SU-DHL-6 (cell line): Measurements from ENCODE around the gene MS4A18.
"Not testable (repeated sequence)": the region's sequence is repeated elsewhere in the genome, so short reads cannot be mapped to it uniquely, and the experiment has no call there.

Experiments used
- H2AFZ ChIP-seq: fragments of 200-600 bp; sonication (generic); 2 replicates; pipeline ENCODE4 v1.6.1; 2014; ENCODE audit warnings: low read depth, mild to moderate bottlenecking, moderate library complexity, mixed read lengths, antibody characterized with exemption, low read length; ENCODE audit not compliant: severe bottlenecking
- H3F3A ChIP-seq: fragments of 200-600 bp; shearing (Covaris generic); 2 replicates; pipeline ENCODE4 v1.6.0; 2016; ENCODE audit warnings: antibody characterized with exemption, mild to moderate bottlenecking; ENCODE audit not compliant: insufficient read depth
- H3K27ac ChIP-seq: fragments of 200-600 bp; sonication (generic); 2 replicates; pipeline ENCODE4 v1.5.1; 2016; ENCODE audit warnings: low read depth, mild to moderate bottlenecking, low read length, moderate library complexity, mixed read lengths
- H3K27me3 ChIP-seq: fragments of 200-600 bp; sonication (generic), shearing (Covaris generic); 2 replicates; pipeline ENCODE4 v1.6.0; 2014; ENCODE audit warnings: mild to moderate bottlenecking, low read length
- H3K36me3 ChIP-seq: fragments of 200-600 bp; sonication (generic); 2 replicates; pipeline ENCODE4 v1.6.1; 2014; ENCODE audit warnings: mild to moderate bottlenecking, low read length, mixed read lengths
- H3K4me2 ChIP-seq: fragments of 300-600, 200-600 bp; shearing (Covaris generic), sonication (generic); 2 replicates; pipeline ENCODE4 v1.6.0; 2014; ENCODE audit warnings: low read length, low read depth, mild to moderate bottlenecking; ENCODE audit not compliant: poor library complexity, severe bottlenecking
- H3K4me3 ChIP-seq: fragments of 200-600 bp; sonication (generic); 2 replicates; pipeline ENCODE4 v1.5.1; 2014; ENCODE audit warnings: antibody characterized with exemption, low read length, mild to moderate bottlenecking, mixed read lengths; ENCODE audit not compliant: insufficient read depth, poor library complexity, severe bottlenecking
- H3K79me2 ChIP-seq: fragments of 200-600 bp; sonication (generic); 2 replicates; pipeline ENCODE4 v1.6.1; 2014; ENCODE audit warnings: mild to moderate bottlenecking, low read length, moderate library complexity; ENCODE audit not compliant: insufficient read depth
- H3K9ac ChIP-seq: fragments of 200-600 bp; sonication (generic); 2 replicates; pipeline ENCODE4 v1.7.0; 2014; ENCODE audit warnings: mild to moderate bottlenecking, low read length
- H3K9me2 ChIP-seq: fragments of 200-600 bp; sonication (generic); replicated peaks from 2 replicates; pipeline ENCODE4 v1.6.1; 2014; ENCODE audit warnings: low read length; ENCODE audit not compliant: insufficient read depth
- H3K9me3 ChIP-seq: fragments of 200-600 bp; sonication (generic); 2 replicates; pipeline ENCODE4 v1.6.1; 2014; ENCODE audit warnings: low read length, mixed read lengths; ENCODE audit not compliant: insufficient read depth
- H4K20me1 ChIP-seq: fragments of 200-600 bp; sonication (generic); 2 replicates; pipeline ENCODE4 v1.6.1; 2014; ENCODE audit warnings: low read depth, mild to moderate bottlenecking, antibody characterized with exemption, low read length, moderate library complexity, mixed read lengths
- CTCF ChIP-seq: fragments of 200-600 bp; sonication (generic); IDR thresholded peaks from one replicate; pipeline ENCODE4 v1.5.1; 2017; ENCODE audit warnings: antibody characterized with exemption, mild to moderate bottlenecking, low read length, moderate library complexity; ENCODE audit not compliant: insufficient read depth, poor library complexity, severe bottlenecking
- EZH2phosphoT487 ChIP-seq: fragments of 200-600 bp; sonication (generic), shearing (Covaris generic); conservative IDR thresholded peaks from 2 replicates; pipeline ENCODE4 v1.6.1; 2018; ENCODE audit warnings: mild to moderate bottlenecking, antibody characterized with exemption, low read length, moderate library complexity, mixed read lengths

MS4A18 gene

GRCh38 chr11:60724420-60724819, at the start of gene MS4A18:
Gene MS4A18, plus strand, starts transcription at chr11:60724720.
- Histone ChIP-seq H3K4me2 (no peak within 1 kb of the TSS), H2AFZ (no peak within 1 kb of the TSS), H3K9me2 (no peaks in the 10 kb centered on the region), H3K27me3 (no peaks in the 10 kb centered on the region), H3K9me3 (no peaks in the 10 kb centered on the region), H3K36me3 (no peaks in the 10 kb centered on the region), H3K27ac (no peak within 1 kb of the TSS), H3K9ac (no peak within 1 kb of the TSS), H4K20me1 (no peaks in the 10 kb centered on the region), H3K79me2 (no peaks in the 10 kb centered on the region), H3F3A (no peaks in the 10 kb centered on the region), H3K4me3 (no peak within 1 kb of the TSS)
- no peak for TF ChIP-seq EZH2phosphoT487
- no peak for TF ChIP-seq CTCF

- H3K9me3 ChIP-seq, result peaks cover 17% of the 10 kb centered on the region; the same call in 1 of the 2 replicates
- H3K27ac ChIP-seq, H3K27me3 ChIP-seq, H2AFZ ChIP-seq, H3K79me2 ChIP-seq, H3K9me2 ChIP-seq, H3K4me2 ChIP-seq, H3F3A ChIP-seq, H3K36me3 ChIP-seq, H3K4me3 ChIP-seq, H4K20me1 ChIP-seq, H3K9ac ChIP-seq: not testable (repeated sequence)
Observed at GRCh38 chr11:60678231-60678630, 46.3 kb upstream of the MS4A18 start.

GRCh38 chr11:60679879-60680278, 44.6 kb upstream of the MS4A18 start:
- no peak overlapping the region for H2AFZ ChIP-seq

More at GRCh38 chr11:60679879-60680278, 44.6 kb upstream of the MS4A18 start:
- Histone ChIP-seq H4K20me1 (no peaks in the 10 kb centered on the region), H3K9ac (no peak overlapping the region), H3K36me3 (no peaks in the 10 kb centered on the region; the same call in 1 of the 2 replicates), H3K9me3 (peaks cover 17% of the 10 kb centered on the region; the same call in 1 of the 2 replicates), H3K9me2 (no peaks in the 10 kb centered on the region), H3K27ac (no peak overlapping the region), H3K4me2 (no peak overlapping the region), H3K4me3 (no peak overlapping the region), H3K27me3 (no peaks in the 10 kb centered on the region), H3K79me2 (no peaks in the 10 kb centered on the region), H3F3A (no peaks in the 10 kb centered on the region)
- TF ChIP-seq CTCF, result no peak
- TF ChIP-seq EZH2phosphoT487, result no peak
